IMR-90 (cell line): ENCODE results near the gene ASTL. TPM values are rescaled to one million over a fixed set of nuclear protein-coding genes. Genes with fewer than 3 reads are reported as not detected.

ENCODE experiments used
- ATAC-seq: fragments of 200-7000 bp; cut with Tn5 transposase; 2 replicates; pipeline ENCODE4 v1.9.1; 2020; ENCODE audit warnings: low read depth, mild to moderate bottlenecking, moderate library complexity
- BruUV-seq: library from RNA; stranded (reverse); fragments of 400-500 nt; replicated peaks from 2 replicates; lab custom pipeline; 2021; lab: Mats Ljungman, UMichigan
- CTCF ChIA-PET: fragments of 300-600 bp; formaldehyde crosslinking; extraction: SDS; loops from one replicate; lab custom pipeline; 2021; ENCODE audit warnings: antibody characterized with exemption; lab: Yijun Ruan, JAX
- POLR2A ChIA-PET: fragments of 300-600 bp; sonication (Branson Sonifier 250); formaldehyde crosslinking; loops from one replicate; lab custom pipeline; 2022; ENCODE audit warnings: antibody characterized with exemption; ENCODE audit not compliant: unreplicated experiment; lab: Charles Lee
- DNase-seq: peaks from one replicate; pipeline ENCODE4 v3.0.0; 2013
- H2AFZ ChIP-seq: replicated peaks from 2 replicates; pipeline ENCODE3; 2013; ENCODE audit warnings: low read length, mild to moderate bottlenecking; ENCODE audit not compliant: poor library complexity
- H2AK5ac ChIP-seq: 2 replicates; pipeline ENCODE4 v1.6.1; 2013; ENCODE audit warnings: low read depth, low read length, inconsistent platforms
- H2AK9ac ChIP-seq: replicated peaks from 2 replicates; pipeline ENCODE3; 2013; ENCODE audit warnings: mild to moderate bottlenecking, low read depth, low read length, moderate library complexity; ENCODE audit not compliant: poor library complexity
- H2BK120ac ChIP-seq: 2 replicates; pipeline ENCODE4 v1.6.1; 2013; ENCODE audit warnings: low read depth, low read length, inconsistent platforms
- H2BK15ac ChIP-seq: 3 replicates; pipeline ENCODE4 v1.6.1; 2013; ENCODE audit warnings: low read depth, low read length, inconsistent platforms
- H2BK20ac ChIP-seq: 2 replicates; pipeline ENCODE4 v1.6.1; 2013; ENCODE audit warnings: low read depth, mild to moderate bottlenecking, inconsistent platforms, low read length, moderate library complexity
- H2BK5ac ChIP-seq: 2 replicates; pipeline ENCODE4 v1.6.1; 2013; ENCODE audit warnings: mild to moderate bottlenecking, low read depth, low read length, inconsistent platforms; ENCODE audit not compliant: poor library complexity, severe bottlenecking
- H3K14ac ChIP-seq: replicated peaks from 2 replicates; pipeline ENCODE4 v1.6.1; 2013; ENCODE audit warnings: low read depth, low read length, inconsistent platforms
- H3K18ac ChIP-seq: 2 replicates; pipeline ENCODE4 v1.6.1; 2013; ENCODE audit warnings: low read depth, low read length, control low read depth
- H3K23ac ChIP-seq: 2 replicates; pipeline ENCODE4 v1.6.1; 2013; ENCODE audit warnings: low read depth, low read length, inconsistent platforms
- H3K27ac ChIP-seq: 2 replicates; pipeline ENCODE4 v1.5.1; 2013; ENCODE audit warnings: mild to moderate bottlenecking, control low read depth, low read length; ENCODE audit not compliant: insufficient read depth
- H3K27me3 ChIP-seq: 2 replicates; pipeline ENCODE4 v1.6.1; 2013; ENCODE audit warnings: low read length; ENCODE audit not compliant: control insufficient read depth, insufficient read depth
- H3K36me3 ChIP-seq: 2 replicates; pipeline ENCODE4 v1.6.1; 2013; ENCODE audit warnings: low read length, mixed read lengths; ENCODE audit not compliant: control insufficient read depth, insufficient read depth
- H3K4ac ChIP-seq: 2 replicates; pipeline ENCODE4 v1.6.1; 2013; ENCODE audit warnings: low read depth, low read length, inconsistent platforms
- H3K4me1 ChIP-seq: 2 replicates; pipeline ENCODE4 v1.6.1; 2013; ENCODE audit warnings: low read length, mixed read lengths; ENCODE audit not compliant: control insufficient read depth, insufficient read depth
- H3K4me2 ChIP-seq: 2 replicates; pipeline ENCODE4 v1.6.1; 2013; ENCODE audit warnings: low read depth, mild to moderate bottlenecking, control low read depth, low read length, moderate library complexity
- H3K4me3 ChIP-seq: 2 replicates; pipeline ENCODE4 v1.5.1; 2013; ENCODE audit warnings: low read depth, mild to moderate bottlenecking, control low read depth, low read length, moderate library complexity; ENCODE audit not compliant: insufficient read depth
- H3K56ac ChIP-seq: 2 replicates; pipeline ENCODE4 v1.6.1; 2013; ENCODE audit warnings: low read length, inconsistent platforms; ENCODE audit not compliant: insufficient read depth; ENCODE audit errors: extremely low read depth
- H3K79me1 ChIP-seq, 2 experiments: 2 replicates each; pipeline ENCODE4 v1.6.1; 2013; ENCODE audit warnings: low read length in 2 of 2, inconsistent platforms in 1 of 2, low read depth in 1 of 2
- H3K9ac ChIP-seq: 2 replicates; pipeline ENCODE4 v1.6.1; 2013; ENCODE audit warnings: low read depth, low read length, control low read depth
- H3K9me1 ChIP-seq: 2 replicates; pipeline ENCODE4 v1.6.1; 2013; ENCODE audit warnings: low read length, inconsistent platforms; ENCODE audit not compliant: insufficient read depth
- H3K9me3 ChIP-seq: 2 replicates; pipeline ENCODE4 v1.6.1; 2013; ENCODE audit warnings: low read length; ENCODE audit not compliant: control insufficient read depth, insufficient read depth
- H4K20me1 ChIP-seq: 2 replicates; pipeline ENCODE4 v1.6.1; 2013; ENCODE audit warnings: low read length, inconsistent platforms; ENCODE audit not compliant: insufficient read depth
- H4K5ac ChIP-seq: 2 replicates; pipeline ENCODE4 v1.6.1; 2013; ENCODE audit warnings: mild to moderate bottlenecking, low read depth, low read length, control low read depth
- H4K8ac ChIP-seq, 2 experiments: 2 replicates each; pipeline ENCODE4 v1.6.1; 2013; ENCODE audit warnings: low read depth in 2 of 2, low read length in 2 of 2, control low read depth in 1 of 2, inconsistent platforms in 1 of 2
- H4K91ac ChIP-seq: 2 replicates; pipeline ENCODE4 v1.6.1; 2013; ENCODE audit warnings: low read depth, low read length, inconsistent platforms; ENCODE audit not compliant: insufficient read depth
- FOS ChIP-seq: fragments of 150-350 bp; IDR thresholded peaks from 2 replicates; pipeline ENCODE4 v1.6.1; 2016; ENCODE audit warnings: low read depth, low read length
- MAFK ChIP-seq: IDR thresholded peaks from 2 replicates; pipeline ENCODE4 v1.6.1; 2012; ENCODE audit warnings: low read depth, low read length, improper control_type of control experiment
- MAZ ChIP-seq: IDR thresholded peaks from 2 replicates; pipeline ENCODE4 v1.6.1; 2012; ENCODE audit warnings: low read depth, mild to moderate bottlenecking, low read length, improper control_type of control experiment, moderate library complexity, borderline replicate concordance
- MXI1 ChIP-seq: IDR thresholded peaks from 2 replicates; pipeline ENCODE4 v1.6.1; 2012; ENCODE audit warnings: low read depth, mild to moderate bottlenecking, low read length, moderate library complexity, borderline replicate concordance
- NFE2L2 ChIP-seq: fragments of 150-350 bp; IDR thresholded peaks from 2 replicates; pipeline ENCODE4 v1.6.1; 2016; ENCODE audit warnings: low read depth, mild to moderate bottlenecking, low read length
- RAD21 ChIP-seq: IDR thresholded peaks from 2 replicates; pipeline ENCODE4 v1.6.1; 2012; ENCODE audit warnings: low read length, improper control_type of control experiment
- RFX5 ChIP-seq: IDR thresholded peaks from 2 replicates; pipeline ENCODE4 v1.8.0; 2012; ENCODE audit warnings: low read depth, mild to moderate bottlenecking, low read length, moderate library complexity
- SMC3 ChIP-seq: fragments of 150-350 bp; IDR thresholded peaks from 2 replicates; pipeline ENCODE4 v1.6.1; 2016; ENCODE audit warnings: low read depth, mild to moderate bottlenecking, antibody characterized with exemption, low read length, moderate library complexity
- WGBS, 2 experiments: methylation state at CpG; one replicate each; pipeline versions ENCODE4 v1.1.5 to v1.1.7; 2013; ENCODE audit warnings: missing lambda C conversion rate in 2 of 2; ENCODE audit not compliant: insufficient read length in 1 of 2; ENCODE audit errors: extremely low coverage in 2 of 2; 5-methylcytosine and 5-hydroxymethylcytosine counted together
- dilution Hi-C: fragments of 300-500 bp; cut with HindIII; formaldehyde crosslinking; loops from one replicate; pipeline ENCODE4 v1.14.3; 2018; ENCODE audit warnings: low sequenced_read_pairs; ENCODE audit not compliant: unreplicated experiment
- in situ Hi-C: fragments of 300-500 bp; cut with MboI; formaldehyde crosslinking; loops from 3 replicates; pipeline ENCODE4 v1.14.3; 2019; ENCODE audit warnings: low sequenced_read_pairs, inconsistent platforms, mixed read lengths
- intact Hi-C: fragments of 100-400 bp; cut with micrococcal nuclease; formaldehyde crosslinking; loops from 2 replicates; pipeline ENCODE4 v1.10.0; 2022
- polyA plus RNA-seq, 3 experiments: library from polyadenylated mRNA; depleted of rRNA; stranded (reverse); fragments of >200 nt; gene quantifications; 2 replicates each; pipeline ENCODE4 v1.2.3, GENCODE V29; 2012; ENCODE audit warnings: low replicate concordance in 1 of 3
- total RNA-seq: library from RNA; depleted of rRNA; stranded (reverse); fragments of >200 nt; gene quantifications from 2 replicates; pipeline ENCODE4 v1.2.3, GENCODE V29; 2012

Gene ASTL
- total and polyA plus RNA-seq, 2 of the 4 experiments (the other 2 are of a cell fraction), result not detected

DNA sequence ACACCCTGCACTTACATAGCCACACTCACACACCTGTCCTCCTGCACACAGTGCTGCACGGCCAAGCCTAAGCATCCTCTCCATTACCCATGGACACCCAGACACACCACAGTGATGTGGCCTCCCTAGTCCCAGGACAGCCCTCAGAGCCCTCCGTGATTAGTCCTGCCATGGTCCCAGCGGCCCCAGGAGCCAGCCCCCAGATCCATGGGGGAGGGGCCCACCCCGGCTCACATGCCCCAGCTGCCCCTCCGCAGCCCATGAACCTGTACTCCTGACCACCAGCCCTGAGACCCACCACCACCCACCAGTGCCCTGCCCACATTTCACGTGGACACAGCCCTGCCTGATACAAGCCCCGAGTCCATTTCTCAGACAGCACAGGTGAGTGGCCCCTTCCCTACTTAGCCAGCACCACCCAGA, 15.0 kb upstream of the ASTL start:
- Histone ChIP-seq H4K91ac (no peak overlapping the region), H3K23ac (no peak overlapping the region), H2BK120ac (no peak overlapping the region), H3K4me1 (peaks cover 4% of the 10 kb centered on the region; the same call in 1 of the 2 replicates), H3K4ac (no peak overlapping the region), H2BK20ac (no peak overlapping the region), H2BK5ac (no peak overlapping the region), H2AK9ac (no peak overlapping the region), H3K56ac (no peak overlapping the region), H4K20me1 (no peaks in the 10 kb centered on the region), H3K27ac (no peak overlapping the region), H3K4me2 (no peak overlapping the region), H2BK15ac (no peak overlapping the region), H3K9me1 (no peaks in the 10 kb centered on the region), H3K14ac (no peak overlapping the region), H3K4me3 (no peak overlapping the region), H3K27me3 (peaks cover 5% of the 10 kb centered on the region; the same call in 1 of the 2 replicates), H2AFZ (peak overlapping the region; percentile 21), H3K9ac (no peak overlapping the region), H4K5ac (no peak overlapping the region), H3K36me3 (no peaks in the 10 kb centered on the region), H3K79me1 (no peaks in the 10 kb centered on the region), H4K8ac (no peak overlapping the region), H2AK5ac (no peak overlapping the region), H3K9me3 (no peaks in the 10 kb centered on the region), H3K18ac (no peak overlapping the region)
- intact Hi-C loops (no loop called here), dilution Hi-C loops (no loop called here), in situ Hi-C loops (no loop called here)
- no peak for ATAC-seq
- ChIA-PET CTCF (no interaction called here), POLR2A (no interaction called here)
- BruUV-seq, result no TSS peak
- no peak for DNase-seq
- TF ChIP-seq NFE2L2 (no peak), MAZ (no peak), RFX5 (no peak), SMC3 (no peak), MXI1 (no peak), FOS (no peak), MAFK (no peak), RAD21 (no peak)
- WGBS, 2 experiments, result 85% methylated on average over 4 of the region's 7 CpGs; no CpG with 5 or more reads in 1 of the 2 experiments
